K562 (cell line): ENCODE results near the gene AP4E1. TPM values are rescaled to one million over a fixed set of nuclear protein-coding genes. Genes with fewer than 3 reads are reported as not detected.
A peak's percentile ranks its signal among the peaks of the same experiment; 100 is the strongest.

Source experiments
- DACH1 ChIP-seq: fragments of 450-650 bp; IDR thresholded peaks from 2 replicates; pipeline ENCODE4 v1.6.1; 2018; ENCODE audit not compliant: partially characterized antibody
- E2F8 ChIP-seq: fragments of 450-650 bp; IDR thresholded peaks from 2 replicates; pipeline ENCODE4 v1.7.1; 2018; ENCODE audit warnings: mild to moderate bottlenecking, low read depth; ENCODE audit not compliant: partially characterized antibody
- FOXJ3 ChIP-seq: sonication (generic); formaldehyde crosslinking; IDR thresholded peaks from 2 replicates; pipeline ENCODE4 v1.4.0; 2020; ENCODE audit warnings: mild to moderate bottlenecking, missing genetic modification reagents
- GMEB1 ChIP-seq: fragments of 250-450 bp; sonication (Bioruptor Pico); IDR thresholded peaks from 2 replicates; pipeline ENCODE4 v1.4.0; 2020; ENCODE audit warnings: mild to moderate bottlenecking
- HEY1 ChIP-seq: fragments of 250-450 bp; sonication (Bioruptor Pico); IDR thresholded peaks from 2 replicates; pipeline ENCODE4 v1.5.0; 2020; ENCODE audit warnings: mild to moderate bottlenecking, moderate library complexity, borderline replicate concordance
- HOXB6 ChIP-seq: fragments of 250-450 bp; sonication (Bioruptor Pico); IDR thresholded peaks from 2 replicates; pipeline ENCODE4 v1.5.1; 2022; ENCODE audit warnings: mild to moderate bottlenecking, borderline replicate concordance
- KAT8 ChIP-seq: fragments of 450-650 bp; IDR thresholded peaks from 2 replicates; pipeline ENCODE4 v1.6.1; 2016; ENCODE audit warnings: low read depth, mild to moderate bottlenecking
- MTA3 ChIP-seq: fragments of 450-650 bp; formaldehyde crosslinking; IDR thresholded peaks from 2 replicates; pipeline ENCODE4 v1.6.1; 2017; ENCODE audit warnings: mild to moderate bottlenecking, borderline replicate concordance
- NCOA1 ChIP-seq: fragments of 450-650 bp; IDR thresholded peaks from 2 replicates; pipeline ENCODE4 v1.6.1; 2016; ENCODE audit warnings: low read depth
- NR4A1 ChIP-seq, 2 experiments: fragments of 250-450 bp in 1 of 2; fragments of 450-650 bp in 1 of 2; sonication (Bioruptor Pico) in 1 of 2; IDR thresholded peaks; 2 replicates each; pipeline versions ENCODE4 v1.4.0 to v1.6.1; 2016 to 2020; ENCODE audit warnings: mild to moderate bottlenecking in 2 of 2, missing compliant biosample characterization in 1 of 2, missing genetic modification characterization in 1 of 2, moderate library complexity in 1 of 2
- RBBP5 ChIP-seq: fragments of 200-600 bp; sonication (generic); IDR thresholded peaks from 2 replicates; pipeline ENCODE4 v1.6.1; 2012; ENCODE audit warnings: borderline replicate concordance, mild to moderate bottlenecking, low read length, control low read depth, inconsistent platforms; ENCODE audit not compliant: insufficient read depth, poor library complexity, severe bottlenecking
- RCOR1 ChIP-seq, 2 experiments: IDR thresholded peaks; 2 replicates each; pipeline ENCODE4 v1.6.1; 2012; ENCODE audit warnings: low read depth in 2 of 2, low read length in 2 of 2, borderline replicate concordance in 1 of 2, improper control_type of control experiment in 1 of 2
- SETDB1 ChIP-seq: IDR thresholded peaks from one replicate; pipeline ENCODE4 v1.6.1; 2012; ENCODE audit warnings: low read length, control low read depth, inconsistent platforms
- SMAD1 ChIP-seq: fragments of 150-350 bp; IDR thresholded peaks from 2 replicates; pipeline ENCODE4 v1.6.1; 2014; ENCODE audit warnings: low read length, low read depth; ENCODE audit not compliant: partially characterized antibody
- SUPT5H ChIP-seq: fragments of 450-650 bp; IDR thresholded peaks from 2 replicates; pipeline ENCODE4 v1.6.1; 2016
- TAF15 ChIP-seq: fragments of 200-400 bp; formaldehyde crosslinking; IDR thresholded peaks from 2 replicates; pipeline ENCODE4 v1.6.1; 2017; ENCODE audit warnings: mild to moderate bottlenecking, low read depth, low read length, moderate library complexity
- USF1 ChIP-seq: sonication (generic); formaldehyde crosslinking; IDR thresholded peaks from 2 replicates; pipeline ENCODE4 v1.9.0; 2022; ENCODE audit warnings: mild to moderate bottlenecking, missing genetic modification reagents
- ZNF12 ChIP-seq: sonication (generic); formaldehyde crosslinking; IDR thresholded peaks from 2 replicates; pipeline ENCODE4 v1.4.0; 2020; ENCODE audit warnings: mild to moderate bottlenecking, missing genetic modification reagents
- ZNF143 ChIP-seq: sonication (generic); formaldehyde crosslinking; IDR thresholded peaks from 2 replicates; pipeline ENCODE4 v1.9.0; 2022; ENCODE audit warnings: mild to moderate bottlenecking, missing genetic modification reagents
- ZNF395 ChIP-seq: fragments of 200-800 bp; sonication (Bioruptor generic); IDR thresholded peaks from 2 replicates; pipeline ENCODE4 v1.6.1; 2017; ENCODE audit warnings: missing genetic modification characterization, missing compliant biosample characterization
- ZNF644 ChIP-seq: fragments of 200-800 bp; sonication (Bioruptor generic); IDR thresholded peaks from 2 replicates; pipeline ENCODE4 v1.6.1; 2016; ENCODE audit warnings: low read depth, missing genetic modification characterization, missing compliant biosample characterization
- polyA plus RNA-seq, 8 experiments: library from polyadenylated mRNA; depleted of rRNA in 4 of 8; stranded (reverse) in 5 of 8; unstranded in 3 of 8; fragments of >200 nt; fragmentation: Nextera tagmentation in 2 of 8; fragmentation: Illumina TruSeq in 1 of 8; extraction: Ambion mirVana in 2 of 8; extraction: Trizol in 1 of 8; gene quantifications; 2 replicates each; pipeline versions ENCODE4 v1.2.1 to v1.2.3, GENCODE V29; 2011 to 2014; ENCODE audit warnings: inconsistent platforms in 1 of 8, missing spikeins in 1 of 8
- total RNA-seq, 7 experiments: library from RNA; depleted of rRNA in 6 of 7; stranded (reverse); fragments of >200 nt in 6 of 7; fragmentation: Illumina TruSeq in 2 of 7; extraction: Trizol in 2 of 7; gene quantifications; 2 replicates each; pipeline versions ENCODE4 v1.2.1 to v1.2.3, GENCODE V29; 2011 to 2021; ENCODE audit warnings: low replicate concordance in 1 of 7

Gene AP4E1
- total and polyA plus RNA-seq, 9 of the 15 experiments (the other 6 are each of a cell fraction or from before 2014, with no cell fraction given), result 1.3 to 11.5 (median 4.4) TPM

GRCh38 chr15:50908209-50909009 lies at the start of gene AP4E1 (continued):
- no peak for TF ChIP-seq HEY1 (CRISPR knock-in tag)
- TF ChIP-seq NR4A1 (CRISPR knock-in tag; IDR thresholded peaks at IDR 0.05), result no peak
- TF ChIP-seq NR4A1 (tag; IDR thresholded peaks at IDR 0.05), result 0 out of 2 replicates have a peak, but pooled peaks have one; percentile 11
- peak; percentile 97 for TF ChIP-seq ZNF395 (CRISPR knock-in tag)
- no peak for TF ChIP-seq FOXJ3
- no peak for TF ChIP-seq DACH1
- TF ChIP-seq ZNF12 (CRISPR knock-in tag), result no peak
- no peak for TF ChIP-seq KAT8
- TF ChIP-seq USF1 (CRISPR knock-in tag), result no peak
- peak; percentile 98 for TF ChIP-seq MTA3
- TF ChIP-seq SETDB1, result no peak
- 0 out of 2 replicates have a peak, but pooled peaks have one; percentile 41 for TF ChIP-seq GMEB1 (CRISPR knock-in tag)
- no peak for TF ChIP-seq ZNF143
- TF ChIP-seq SMAD1, result peak; percentile 35
- peak; percentile 85 for TF ChIP-seq RBBP5
- no peak for TF ChIP-seq NCOA1
- TF ChIP-seq TAF15, result no peak
- TF ChIP-seq E2F8, result peak; percentile 80
- peak in 1 of 2 experiments; percentile 41; a peak in 1 of 4 replicates for TF ChIP-seq RCOR1 (IDR thresholded peaks at IDR 0.05; ENCODE audit: borderline replicate concordance in 1 of 2, low read depth in 2 of 2, low read length in 2 of 2)
- TF ChIP-seq HOXB6, result no peak
- peak; percentile 83 for TF ChIP-seq SUPT5H
- peak; percentile 43; the same call in 1 of the 2 replicates for TF ChIP-seq ZNF644
